HepG2 (cell line): ENCODE results near the gene SYNPO. TPM values are rescaled to one million over a fixed set of nuclear protein-coding genes. Genes with fewer than 3 reads are reported as not detected.

ENCODE experiments used
- CBFB ChIP-seq: sonication (generic); formaldehyde crosslinking; IDR thresholded peaks from 2 replicates; pipeline ENCODE4 v1.4.0; 2020; ENCODE audit warnings: missing genetic modification reagents
- ERF ChIP-seq: IDR thresholded peaks from 2 replicates; pipeline ENCODE4 v1.6.1; 2018; ENCODE audit warnings: missing biosample characterization, missing genetic modification reagents
- HOXA5 ChIP-seq: sonication (generic); formaldehyde crosslinking; IDR thresholded peaks from 2 replicates; pipeline ENCODE4 v1.4.0; 2020; ENCODE audit warnings: missing genetic modification reagents
- KDM5B ChIP-seq: sonication (generic); formaldehyde crosslinking; IDR thresholded peaks from 2 replicates; pipeline ENCODE4 v1.4.0; 2020; ENCODE audit warnings: missing genetic modification reagents, mild to moderate bottlenecking, borderline replicate concordance
- MAFK ChIP-seq, 2 experiments: IDR thresholded peaks in 1 of 2; conservative IDR thresholded peaks in 1 of 2; 2 replicates each; pipeline ENCODE4 v1.6.1; 2011; ENCODE audit warnings: improper control_type of control experiment in 2 of 2, low read length in 2 of 2
- NFIB ChIP-seq: sonication (generic); formaldehyde crosslinking; IDR thresholded peaks from 2 replicates; pipeline ENCODE4 v1.9.0; 2021; ENCODE audit warnings: missing genetic modification reagents, mild to moderate bottlenecking, borderline replicate concordance
- NONO ChIP-seq, 2 experiments: fragments of 450-650 bp in 1 of 2; sonication (generic) in 1 of 2; formaldehyde crosslinking in 1 of 2; IDR thresholded peaks in 1 of 2; conservative IDR thresholded peaks in 1 of 2; 2 replicates each; pipeline versions ENCODE4 v1.6.1 to v1.8.0; 2017 to 2022; ENCODE audit warnings: mild to moderate bottlenecking in 1 of 2, missing genetic modification reagents in 1 of 2, moderate library complexity in 1 of 2
- PTBP1 ChIP-seq: fragments of 200-400 bp; formaldehyde crosslinking; IDR thresholded peaks from 2 replicates; pipeline ENCODE4 v1.6.1; 2018; ENCODE audit warnings: low read length, low read depth; ENCODE audit not compliant: poor library complexity, severe bottlenecking
- ZFP62 ChIP-seq: sonication (generic); formaldehyde crosslinking; IDR thresholded peaks from 2 replicates; pipeline ENCODE4 v1.4.0; 2020; ENCODE audit warnings: missing genetic modification reagents
- ZNF101 ChIP-seq: sonication (generic); formaldehyde crosslinking; IDR thresholded peaks from 2 replicates; pipeline ENCODE4 v1.4.0; 2020; ENCODE audit warnings: mild to moderate bottlenecking, low read depth, missing genetic modification reagents, borderline replicate concordance
- ZNF224 ChIP-seq: sonication (generic); formaldehyde crosslinking; IDR thresholded peaks from 2 replicates; pipeline ENCODE4 v1.5.0; 2020; ENCODE audit warnings: mild to moderate bottlenecking, missing genetic modification reagents
- ZNF260 ChIP-seq: sonication (generic); formaldehyde crosslinking; IDR thresholded peaks from 2 replicates; pipeline ENCODE4 v1.4.0; 2020; ENCODE audit warnings: missing genetic modification reagents, low read depth, mild to moderate bottlenecking, borderline replicate concordance
- ZNF747 ChIP-seq: sonication (generic); formaldehyde crosslinking; IDR thresholded peaks from 2 replicates; pipeline ENCODE4 v1.8.1; 2023; ENCODE audit warnings: missing genetic modification reagents, mild to moderate bottlenecking, borderline replicate concordance
- ZNF776 ChIP-seq: sonication (generic); formaldehyde crosslinking; IDR thresholded peaks from 2 replicates; pipeline ENCODE4 v1.4.0; 2020; ENCODE audit warnings: mild to moderate bottlenecking, missing genetic modification reagents
- ZNF777 ChIP-seq: sonication (generic); formaldehyde crosslinking; IDR thresholded peaks from 2 replicates; pipeline ENCODE4 v1.4.0; 2020; ENCODE audit warnings: missing genetic modification reagents
- ZNF790 ChIP-seq: sonication (generic); formaldehyde crosslinking; IDR thresholded peaks from 2 replicates; pipeline ENCODE4 v1.8.0; 2022; ENCODE audit warnings: missing genetic modification reagents, mild to moderate bottlenecking, borderline replicate concordance
- ZNF816 ChIP-seq: sonication (generic); formaldehyde crosslinking; IDR thresholded peaks from 2 replicates; pipeline ENCODE4 v1.8.0; 2022; ENCODE audit warnings: missing genetic modification reagents, mild to moderate bottlenecking, borderline replicate concordance
- polyA plus RNA-seq, 8 experiments: library from polyadenylated mRNA; depleted of rRNA in 3 of 8; stranded (reverse) in 7 of 8; unstranded in 1 of 8; fragments of >200 nt; fragmentation: Illumina TruSeq in 4 of 8; extraction: Trizol in 4 of 8; gene quantifications; 2 replicates each; pipeline versions ENCODE4 v1.2.1 to v1.2.3, GENCODE V29; 2011 to 2016; ENCODE audit warnings: low read depth in 4 of 8, missing spikeins in 1 of 8, mixed read lengths in 1 of 8; ENCODE audit not compliant: insufficient read depth in 1 of 8
- total RNA-seq, 5 experiments: library from RNA; depleted of rRNA; stranded (reverse); fragments of >200 nt; fragmentation: Illumina TruSeq; extraction: Trizol; gene quantifications; 2 replicates each; pipeline ENCODE4 v1.2.3, GENCODE V29; 2016; ENCODE audit warnings: low read depth in 1 of 5
- TF ChIP-seq, protein P1 (sequence below): sonication (generic); formaldehyde crosslinking; IDR thresholded peaks from 2 replicates; pipeline ENCODE4 v1.8.0; 2022; ENCODE audit warnings: missing genetic modification reagents, mild to moderate bottlenecking, inconsistent platforms, borderline replicate concordance
- TF ChIP-seq, protein P2 (sequence below): sonication (generic); formaldehyde crosslinking; IDR thresholded peaks from 2 replicates; pipeline ENCODE4 v1.8.0; 2022; ENCODE audit warnings: missing genetic modification reagents, mild to moderate bottlenecking, borderline replicate concordance
- TF ChIP-seq, protein P3 (sequence below), 2 experiments: IDR thresholded peaks; 2 replicates each; pipeline ENCODE4 v1.6.1; 2011 to 2012; ENCODE audit warnings: low read length in 2 of 2, borderline replicate concordance in 1 of 2, low read depth in 1 of 2, mild to moderate bottlenecking in 1 of 2, moderate library complexity in 1 of 2
- TF ChIP-seq, protein P4 (sequence below): sonication (generic); formaldehyde crosslinking; IDR thresholded peaks from 2 replicates; pipeline ENCODE4 v1.5.0; 2020; ENCODE audit warnings: mild to moderate bottlenecking, missing genetic modification reagents

SYNPO gene
- total and polyA plus RNA-seq, 2 of the 13 experiments (the other 11 are each of a cell fraction or from before 2014, with no cell fraction given), result 0.09 to 0.30 TPM

DNA sequence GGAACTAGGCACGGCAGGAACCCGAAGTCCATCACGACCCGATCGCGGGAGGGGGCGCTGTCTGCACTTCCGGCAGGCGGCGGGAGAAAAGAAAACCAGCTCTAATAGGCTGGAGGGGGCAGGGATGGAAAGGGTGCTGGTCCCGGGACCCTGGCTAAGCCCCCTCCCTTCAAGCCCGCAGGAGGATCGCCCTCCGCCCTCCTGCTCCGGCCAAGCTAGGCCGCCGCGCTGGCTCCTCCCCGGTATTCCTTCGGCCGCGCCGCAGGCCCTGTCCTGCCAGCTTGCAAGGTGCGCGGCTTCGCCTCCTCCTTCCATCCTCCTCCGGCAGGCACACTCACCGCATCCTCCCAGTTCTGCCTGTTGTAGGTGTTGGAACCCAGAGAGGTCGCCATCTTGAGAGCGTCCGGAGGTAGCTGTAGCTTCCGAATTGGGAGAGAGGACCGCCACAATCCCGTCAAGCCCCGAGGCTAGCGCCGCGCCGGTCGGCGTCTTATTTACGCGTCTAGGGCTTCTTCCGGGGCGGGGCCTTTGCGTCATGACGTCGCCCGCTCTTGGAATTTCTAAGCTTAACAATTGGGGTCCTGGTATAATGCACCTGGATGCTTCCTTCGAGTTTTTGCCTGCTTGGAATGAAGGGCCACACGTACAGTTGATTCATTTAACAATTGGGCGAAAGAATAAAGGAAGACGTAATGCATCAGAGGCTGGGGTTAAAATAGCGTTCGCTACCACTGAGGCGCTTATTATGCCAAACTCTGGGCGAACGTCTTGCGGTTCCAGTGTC is 60.3 kb downstream of the SYNPO start, which contains the start of gene RBM22 (continued):
- TF ChIP-seq, protein P1, sequence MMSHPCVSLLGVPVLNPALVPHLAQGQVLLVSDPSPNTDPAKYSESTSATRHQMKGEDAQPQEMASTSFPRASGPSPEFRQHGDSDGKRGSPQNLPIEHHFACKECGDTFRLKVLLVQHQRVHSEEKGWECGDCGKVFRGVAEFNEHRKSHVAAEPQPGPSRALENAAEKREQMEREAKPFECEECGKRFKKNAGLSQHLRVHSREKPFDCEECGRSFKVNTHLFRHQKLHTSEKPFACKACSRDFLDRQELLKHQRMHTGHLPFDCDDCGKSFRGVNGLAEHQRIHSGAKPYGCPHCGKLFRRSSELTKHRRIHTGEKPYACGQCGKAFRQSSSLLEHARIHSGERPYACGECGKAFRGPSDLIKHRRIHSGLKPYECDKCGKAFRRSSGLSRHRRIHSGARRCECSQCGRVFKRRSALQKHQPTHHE (CRISPR knock-in tag), result peak; percentile 81; the same call in 1 of the 2 replicates
- TF ChIP-seq NFIB (CRISPR knock-in tag) (no peak), ZFP62 (CRISPR knock-in tag) (no peak), CBFB (peak; percentile 23; the same call in 1 of the 2 replicates), HOXA5 (0 out of 2 replicates have a peak, but pooled peaks have one; percentile 57), PTBP1 (peak; percentile 74), ZNF224 (CRISPR knock-in tag) (no peak), ERF (peak; percentile 38; the same call in 1 of the 2 replicates), ZNF101 (CRISPR knock-in tag) (no peak), ZNF260 (CRISPR knock-in tag) (no peak), ZNF816 (CRISPR knock-in tag) (no peak), ZNF747 (CRISPR knock-in tag) (no peak), ZNF777 (CRISPR knock-in tag) (peak; percentile 37; the same call in 1 of the 2 replicates), ZNF776 (CRISPR knock-in tag) (no peak), NONO (IDR thresholded peaks at IDR 0.05) (no peak), NONO (CRISPR knock-in tag; conservative IDR thresholded peaks at IDR 0.05) (peak; percentile 81; the same call in 1 of the 2 replicates), MAFK (conservative IDR thresholded peaks at IDR 0.05 in 1 of 2, IDR thresholded peaks at IDR 0.05 in 1 of 2; ENCODE audit: low read length in 2 of 2) (no peak), KDM5B (peak; percentile 96), ZNF790 (CRISPR knock-in tag) (no peak)
- TF ChIP-seq, protein P2, sequence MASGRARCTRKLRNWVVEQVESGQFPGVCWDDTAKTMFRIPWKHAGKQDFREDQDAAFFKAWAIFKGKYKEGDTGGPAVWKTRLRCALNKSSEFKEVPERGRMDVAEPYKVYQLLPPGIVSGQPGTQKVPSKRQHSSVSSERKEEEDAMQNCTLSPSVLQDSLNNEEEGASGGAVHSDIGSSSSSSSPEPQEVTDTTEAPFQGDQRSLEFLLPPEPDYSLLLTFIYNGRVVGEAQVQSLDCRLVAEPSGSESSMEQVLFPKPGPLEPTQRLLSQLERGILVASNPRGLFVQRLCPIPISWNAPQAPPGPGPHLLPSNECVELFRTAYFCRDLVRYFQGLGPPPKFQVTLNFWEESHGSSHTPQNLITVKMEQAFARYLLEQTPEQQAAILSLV (CRISPR knock-in tag), result peak; percentile 74; the same call in 1 of the 2 replicates
- TF ChIP-seq, protein P3, sequence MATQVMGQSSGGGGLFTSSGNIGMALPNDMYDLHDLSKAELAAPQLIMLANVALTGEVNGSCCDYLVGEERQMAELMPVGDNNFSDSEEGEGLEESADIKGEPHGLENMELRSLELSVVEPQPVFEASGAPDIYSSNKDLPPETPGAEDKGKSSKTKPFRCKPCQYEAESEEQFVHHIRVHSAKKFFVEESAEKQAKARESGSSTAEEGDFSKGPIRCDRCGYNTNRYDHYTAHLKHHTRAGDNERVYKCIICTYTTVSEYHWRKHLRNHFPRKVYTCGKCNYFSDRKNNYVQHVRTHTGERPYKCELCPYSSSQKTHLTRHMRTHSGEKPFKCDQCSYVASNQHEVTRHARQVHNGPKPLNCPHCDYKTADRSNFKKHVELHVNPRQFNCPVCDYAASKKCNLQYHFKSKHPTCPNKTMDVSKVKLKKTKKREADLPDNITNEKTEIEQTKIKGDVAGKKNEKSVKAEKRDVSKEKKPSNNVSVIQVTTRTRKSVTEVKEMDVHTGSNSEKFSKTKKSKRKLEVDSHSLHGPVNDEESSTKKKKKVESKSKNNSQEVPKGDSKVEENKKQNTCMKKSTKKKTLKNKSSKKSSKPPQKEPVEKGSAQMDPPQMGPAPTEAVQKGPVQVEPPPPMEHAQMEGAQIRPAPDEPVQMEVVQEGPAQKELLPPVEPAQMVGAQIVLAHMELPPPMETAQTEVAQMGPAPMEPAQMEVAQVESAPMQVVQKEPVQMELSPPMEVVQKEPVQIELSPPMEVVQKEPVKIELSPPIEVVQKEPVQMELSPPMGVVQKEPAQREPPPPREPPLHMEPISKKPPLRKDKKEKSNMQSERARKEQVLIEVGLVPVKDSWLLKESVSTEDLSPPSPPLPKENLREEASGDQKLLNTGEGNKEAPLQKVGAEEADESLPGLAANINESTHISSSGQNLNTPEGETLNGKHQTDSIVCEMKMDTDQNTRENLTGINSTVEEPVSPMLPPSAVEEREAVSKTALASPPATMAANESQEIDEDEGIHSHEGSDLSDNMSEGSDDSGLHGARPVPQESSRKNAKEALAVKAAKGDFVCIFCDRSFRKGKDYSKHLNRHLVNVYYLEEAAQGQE (IDR thresholded peaks at IDR 0.05; ENCODE audit: borderline replicate concordance in 1 of 2, low read depth in 1 of 2, low read length in 2 of 2), result peak in 1 of 2 experiments; percentile 40; a peak in 1 of 4 replicates
- TF ChIP-seq, protein P4, sequence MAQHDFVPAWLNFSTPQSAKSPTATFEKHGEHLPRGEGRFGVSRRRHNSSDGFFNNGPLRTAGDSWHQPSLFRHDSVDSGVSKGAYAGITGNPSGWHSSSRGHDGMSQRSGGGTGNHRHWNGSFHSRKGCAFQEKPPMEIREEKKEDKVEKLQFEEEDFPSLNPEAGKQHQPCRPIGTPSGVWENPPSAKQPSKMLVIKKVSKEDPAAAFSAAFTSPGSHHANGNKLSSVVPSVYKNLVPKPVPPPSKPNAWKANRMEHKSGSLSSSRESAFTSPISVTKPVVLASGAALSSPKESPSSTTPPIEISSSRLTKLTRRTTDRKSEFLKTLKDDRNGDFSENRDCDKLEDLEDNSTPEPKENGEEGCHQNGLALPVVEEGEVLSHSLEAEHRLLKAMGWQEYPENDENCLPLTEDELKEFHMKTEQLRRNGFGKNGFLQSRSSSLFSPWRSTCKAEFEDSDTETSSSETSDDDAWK, result no peak
